Choroid plexus epithelial cell (primary cell): ENCODE measurements around the gene CNGA3.

Source experiments
- DNase-seq: peaks from one replicate; pipeline ENCODE4 v3.0.0-alpha.2; 2010; ENCODE audit warnings: low read depth
- H3K4me3 ChIP-seq: 2 replicates; pipeline ENCODE4 v1.5.1; 2011; ENCODE audit warnings: low read depth, mild to moderate bottlenecking, control low read depth, low read length, moderate library complexity
- TF ChIP-seq, protein P1 (sequence below): conservative IDR thresholded peaks from 2 replicates; pipeline ENCODE4 v1.5.1; 2011; ENCODE audit warnings: low read depth, mild to moderate bottlenecking, control low read depth, inconsistent platforms, low read length, moderate library complexity

The CNGA3 gene

GRCh38 chr2:98376996-98377395, 30.7 kb downstream of the CNGA3 start:
- TF ChIP-seq, protein P1, sequence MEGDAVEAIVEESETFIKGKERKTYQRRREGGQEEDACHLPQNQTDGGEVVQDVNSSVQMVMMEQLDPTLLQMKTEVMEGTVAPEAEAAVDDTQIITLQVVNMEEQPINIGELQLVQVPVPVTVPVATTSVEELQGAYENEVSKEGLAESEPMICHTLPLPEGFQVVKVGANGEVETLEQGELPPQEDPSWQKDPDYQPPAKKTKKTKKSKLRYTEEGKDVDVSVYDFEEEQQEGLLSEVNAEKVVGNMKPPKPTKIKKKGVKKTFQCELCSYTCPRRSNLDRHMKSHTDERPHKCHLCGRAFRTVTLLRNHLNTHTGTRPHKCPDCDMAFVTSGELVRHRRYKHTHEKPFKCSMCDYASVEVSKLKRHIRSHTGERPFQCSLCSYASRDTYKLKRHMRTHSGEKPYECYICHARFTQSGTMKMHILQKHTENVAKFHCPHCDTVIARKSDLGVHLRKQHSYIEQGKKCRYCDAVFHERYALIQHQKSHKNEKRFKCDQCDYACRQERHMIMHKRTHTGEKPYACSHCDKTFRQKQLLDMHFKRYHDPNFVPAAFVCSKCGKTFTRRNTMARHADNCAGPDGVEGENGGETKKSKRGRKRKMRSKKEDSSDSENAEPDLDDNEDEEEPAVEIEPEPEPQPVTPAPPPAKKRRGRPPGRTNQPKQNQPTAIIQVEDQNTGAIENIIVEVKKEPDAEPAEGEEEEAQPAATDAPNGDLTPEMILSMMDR: no peak
- no peak overlapping the region for H3K4me3 ChIP-seq
- no peak for DNase-seq

GRCh38 chr2:98377544-98377943, 31.3 kb downstream of the CNGA3 start:
- H3K4me3 ChIP-seq: no peak overlapping the region
- DNase-seq: no peak
- TF ChIP-seq, protein P1: no peak

- TF ChIP-seq, protein P1: no peak
- no peak for DNase-seq
- no peak overlapping the region for H3K4me3 ChIP-seq
Observed at GRCh38 chr2:98378196-98378595, 31.9 kb downstream of the CNGA3 start.

- no peak overlapping the region for H3K4me3 ChIP-seq
- TF ChIP-seq, protein P1: no peak
- DNase-seq: no peak
Observed at GRCh38 chr2:98378901-98379300, 32.6 kb downstream of the CNGA3 start.

DNA sequence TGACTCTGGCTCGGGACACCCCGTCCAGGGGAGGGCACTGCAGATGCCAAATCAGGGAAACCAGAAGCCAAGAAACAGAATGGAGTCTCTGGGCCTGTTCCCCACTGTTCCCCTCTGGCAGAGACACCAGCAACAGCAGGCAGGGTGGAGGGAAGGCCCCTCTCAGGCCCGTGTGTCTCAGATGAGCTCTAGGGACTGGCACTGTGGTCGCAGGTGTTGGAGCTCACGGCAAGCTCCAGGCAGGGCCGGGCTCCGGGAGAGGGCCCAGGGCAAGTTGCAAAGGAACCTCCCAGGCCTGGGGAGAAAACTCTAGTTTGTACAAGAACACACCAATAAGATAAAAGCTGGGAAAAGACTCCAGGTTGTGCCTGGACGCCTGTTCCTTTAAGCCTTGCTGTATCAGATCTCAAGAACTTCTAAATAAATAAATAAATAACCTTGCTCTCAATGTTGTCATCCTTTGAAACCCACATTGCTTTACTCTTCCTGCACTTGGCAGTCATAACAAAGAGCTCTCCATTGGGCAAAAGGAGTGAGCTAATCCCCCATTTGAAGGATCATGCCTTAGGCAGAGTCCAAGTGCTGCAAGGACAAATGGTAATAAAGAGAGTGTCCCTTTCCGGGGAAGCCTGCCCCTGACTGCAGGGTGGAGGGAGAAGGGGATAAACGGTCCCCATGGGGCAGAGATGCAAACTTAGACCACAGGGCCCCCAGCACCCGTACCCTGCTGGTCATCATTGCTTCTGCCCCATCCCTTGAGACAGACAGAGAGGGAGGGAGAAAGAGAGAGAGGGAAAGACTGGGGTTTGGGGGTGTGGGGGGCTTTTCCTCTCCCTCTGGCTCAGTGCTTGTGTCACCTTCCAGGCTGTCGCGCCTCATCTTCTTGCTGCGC, 33.3 kb downstream of the CNGA3 start:
- DNase-seq: no peak
- TF ChIP-seq, protein P1: no peak
- H3K4me3 ChIP-seq: no peak overlapping the region

DNA sequence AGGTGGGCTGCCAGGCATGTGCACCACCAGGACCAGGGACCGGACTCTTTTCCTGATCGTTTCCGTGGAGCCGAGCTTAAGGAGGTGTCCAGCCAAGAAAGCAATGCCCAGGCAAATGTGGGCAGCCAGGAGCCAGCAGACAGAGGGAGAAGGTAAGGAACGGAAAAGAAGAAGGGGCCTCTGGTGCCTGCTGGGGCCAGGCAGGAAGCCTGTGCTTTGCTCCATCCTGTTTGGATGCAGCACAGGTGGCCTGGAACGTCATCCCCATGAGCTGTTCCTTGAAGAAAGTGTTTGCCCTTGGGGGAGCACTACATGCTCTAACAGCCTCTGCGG, 33.9 kb downstream of the CNGA3 start:
- TF ChIP-seq, protein P1: no peak
- DNase-seq: no peak
- no peak overlapping the region for H3K4me3 ChIP-seq

- TF ChIP-seq, protein P1: no peak
- no peak for DNase-seq
- no peak overlapping the region for H3K4me3 ChIP-seq
Observed at GRCh38 chr2:98381494-98381893, 35.2 kb downstream of the CNGA3 start.
